ENCODE results near the gene NAT8L. TPM values are rescaled to one million over a fixed set of nuclear protein-coding genes. Genes with fewer than 3 reads are reported as not detected.

The NAT8L gene
- total and polyA plus RNA-seq, 2 of the 4 experiments (the other 2 are of a cell fraction): 0.05 TPM; not detected in 1

- H3K9me3 ChIP-seq (ENCODE audit: control insufficient read depth, insufficient read depth, low read length): no peaks in the 10 kb centered on the region
- no peak for TF ChIP-seq POLR2A (IDR thresholded peaks at IDR 0.05; ENCODE audit: low read depth, low read length)
- no peak for TF ChIP-seq MXI1 (IDR thresholded peaks at IDR 0.05; ENCODE audit: borderline replicate concordance, low read depth, low read length)
- TF ChIP-seq CHD1 (IDR thresholded peaks at IDR 0.05; ENCODE audit: low read depth, low read length): no peak
- TF ChIP-seq RFX5 (IDR thresholded peaks at IDR 0.05; ENCODE audit: low read depth, low read length): no peak
- TF ChIP-seq RAD21 (IDR thresholded peaks at IDR 0.05; ENCODE audit: low read length): no peak
- TF ChIP-seq SMC3 (IDR thresholded peaks at IDR 0.05; ENCODE audit: low read depth, low read length): no peak
- no peak for TF ChIP-seq USF2 (IDR thresholded peaks at IDR 0.05; ENCODE audit: low read depth, low read length)
- no peak for TF ChIP-seq ELK1 (IDR thresholded peaks at IDR 0.05; ENCODE audit: borderline replicate concordance, low read depth, low read length)
- CTCF ChIA-PET: no interaction called here
- no peak overlapping the region for H3K4me3 ChIP-seq (ENCODE audit: insufficient read depth, low read depth, low read length)
- H3K9ac ChIP-seq (ENCODE audit: low read depth, low read length): no peak overlapping the region
- H2AK5ac ChIP-seq (ENCODE audit: low read depth, low read length): no peak overlapping the region
- no peaks in the 10 kb centered on the region for H4K20me1 ChIP-seq (ENCODE audit: insufficient read depth, low read length)
- H2BK15ac ChIP-seq (ENCODE audit: low read depth, low read length): no peak overlapping the region
- DNase-seq: no peak
- peaks cover 6% of the 10 kb centered on the region; the same call in 1 of the 2 replicates for H3K27me3 ChIP-seq (ENCODE audit: control insufficient read depth, insufficient read depth, low read length)
- no peak overlapping the region for H2BK120ac ChIP-seq (ENCODE audit: low read depth, low read length)
- no peak overlapping the region for H3K4me2 ChIP-seq (ENCODE audit: low read depth, low read length)
- H3K4me1 ChIP-seq (ENCODE audit: control insufficient read depth, insufficient read depth, low read length): no peaks in the 10 kb centered on the region
- H3K27ac ChIP-seq (ENCODE audit: insufficient read depth, low read length): no peak overlapping the region
- no peak overlapping the region for H3K56ac ChIP-seq (ENCODE audit: extremely low read depth, insufficient read depth, low read length)
- no peak for ATAC-seq (ENCODE audit: low read depth)
- no peak overlapping the region for H2BK20ac ChIP-seq (ENCODE audit: low read depth, low read length)
- H3K9me1 ChIP-seq (ENCODE audit: insufficient read depth, low read length): peaks cover 6% of the 10 kb centered on the region; the same call in 1 of the 2 replicates
- WGBS, 2 experiments (ENCODE audit: extremely low coverage in 2 of 2, insufficient read length in 1 of 2): 38% methylated on average over 1 of the region's 11 CpGs; no CpG with 5 or more reads in 1 of the 2 experiments
- intact Hi-C loops (cut with micrococcal nuclease) (no loop called here), dilution Hi-C loops (cut with HindIII; ENCODE audit: low sequenced_read_pairs, unreplicated experiment) (no loop called here), in situ Hi-C loops (cut with MboI; ENCODE audit: low sequenced_read_pairs) (no loop called here)
- H3K36me3 ChIP-seq (ENCODE audit: control insufficient read depth, insufficient read depth, low read length): no peaks in the 10 kb centered on the region
- no peak overlapping the region for H3K4ac ChIP-seq (ENCODE audit: low read depth, low read length)
- no peak overlapping the region for H3K23ac ChIP-seq (ENCODE audit: low read depth, low read length)
- no peak overlapping the region for H3K14ac ChIP-seq (replicated peaks; ENCODE audit: low read depth, low read length)
- H3K18ac ChIP-seq (ENCODE audit: low read depth, low read length): no peak overlapping the region
- no peak overlapping the region for H2AK9ac ChIP-seq (replicated peaks; ENCODE audit: low read depth, low read length, poor library complexity)
- POLR2A ChIA-PET (ENCODE audit: unreplicated experiment): no interaction called here
- H2BK5ac ChIP-seq (ENCODE audit: low read depth, low read length, poor library complexity, severe bottlenecking): no peak overlapping the region
- BruUV-seq (replicated peaks): no TSS peak
- H4K91ac ChIP-seq (ENCODE audit: insufficient read depth, low read depth, low read length): no peak overlapping the region
- H4K8ac ChIP-seq (ENCODE audit: low read depth in 2 of 2, low read length in 2 of 2): no peak overlapping the region
- no peaks in the 10 kb centered on the region for H3K79me1 ChIP-seq (ENCODE audit: low read depth in 1 of 2, low read length in 2 of 2)
- no peak overlapping the region for H4K5ac ChIP-seq (ENCODE audit: low read depth, low read length)
- H2AFZ ChIP-seq (replicated peaks; ENCODE audit: low read length, poor library complexity): no peak overlapping the region
Measured at GRCh38 chr4:2068566-2068965, 9.4 kb downstream of the NAT8L start.
